Measurements from ENCODE around the gene GET4. TPM values are rescaled to one million over a fixed set of nuclear protein-coding genes. Genes with fewer than 3 reads are reported as not detected.

The GET4 gene
- total RNA-seq, 2 donors from 2014 or later: 34.8 to 42.2 TPM

DNA sequence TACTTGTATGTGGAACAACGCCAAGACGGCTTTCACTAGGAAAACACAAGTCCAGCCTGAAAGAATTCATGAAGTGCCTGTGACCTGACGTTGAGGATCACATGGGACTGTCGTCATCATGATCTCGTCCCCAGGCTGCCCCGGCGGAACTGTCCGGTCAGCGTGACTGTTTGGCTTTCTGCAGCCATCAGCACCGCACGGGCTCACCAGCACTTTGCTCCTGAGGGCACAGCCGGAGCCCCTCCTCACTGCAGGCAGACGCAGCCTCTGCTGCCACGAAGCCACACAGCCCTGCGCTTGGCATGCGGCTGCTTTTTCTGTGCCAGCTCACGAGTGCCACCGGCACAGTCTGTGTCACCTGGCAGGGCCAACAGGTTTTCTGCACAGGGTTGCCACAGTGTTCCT, 9.4 kb upstream of the GET4 start:
- DNase-seq (peak in 2 of 4 donors; percentile 47 to 52), ATAC-seq (peak; percentile 30)
- intact Hi-C loops (cut with DNase I): no loop called here
- WGBS, 2 donors: 69 to 87% methylated on average over 15 to 18 of the region's 18 CpGs
- no peaks in the 10 kb centered on the region for H3K27me3 ChIP-seq
- TF ChIP-seq POLR2A (IDR thresholded peaks at IDR 0.05): no peak
- TF ChIP-seq, protein P1, sequence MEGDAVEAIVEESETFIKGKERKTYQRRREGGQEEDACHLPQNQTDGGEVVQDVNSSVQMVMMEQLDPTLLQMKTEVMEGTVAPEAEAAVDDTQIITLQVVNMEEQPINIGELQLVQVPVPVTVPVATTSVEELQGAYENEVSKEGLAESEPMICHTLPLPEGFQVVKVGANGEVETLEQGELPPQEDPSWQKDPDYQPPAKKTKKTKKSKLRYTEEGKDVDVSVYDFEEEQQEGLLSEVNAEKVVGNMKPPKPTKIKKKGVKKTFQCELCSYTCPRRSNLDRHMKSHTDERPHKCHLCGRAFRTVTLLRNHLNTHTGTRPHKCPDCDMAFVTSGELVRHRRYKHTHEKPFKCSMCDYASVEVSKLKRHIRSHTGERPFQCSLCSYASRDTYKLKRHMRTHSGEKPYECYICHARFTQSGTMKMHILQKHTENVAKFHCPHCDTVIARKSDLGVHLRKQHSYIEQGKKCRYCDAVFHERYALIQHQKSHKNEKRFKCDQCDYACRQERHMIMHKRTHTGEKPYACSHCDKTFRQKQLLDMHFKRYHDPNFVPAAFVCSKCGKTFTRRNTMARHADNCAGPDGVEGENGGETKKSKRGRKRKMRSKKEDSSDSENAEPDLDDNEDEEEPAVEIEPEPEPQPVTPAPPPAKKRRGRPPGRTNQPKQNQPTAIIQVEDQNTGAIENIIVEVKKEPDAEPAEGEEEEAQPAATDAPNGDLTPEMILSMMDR (IDR thresholded peaks at IDR 0.05): no peak
- H3K9me3 ChIP-seq: no peaks in the 10 kb centered on the region
- H3K36me3 ChIP-seq (replicated peaks in 1 of 2; ENCODE audit: insufficient read depth in 1 of 2, low read depth in 2 of 2): peaks cover 1 to 19% of the 10 kb centered on the region in 2 donors
- no peak overlapping the region for H3K4me3 ChIP-seq
- H3K27ac ChIP-seq: peak overlapping the region in 2 of 4 donors; percentile 6 to 38
- H3K4me1 ChIP-seq: no peaks in the 10 kb centered on the region

DNA sequence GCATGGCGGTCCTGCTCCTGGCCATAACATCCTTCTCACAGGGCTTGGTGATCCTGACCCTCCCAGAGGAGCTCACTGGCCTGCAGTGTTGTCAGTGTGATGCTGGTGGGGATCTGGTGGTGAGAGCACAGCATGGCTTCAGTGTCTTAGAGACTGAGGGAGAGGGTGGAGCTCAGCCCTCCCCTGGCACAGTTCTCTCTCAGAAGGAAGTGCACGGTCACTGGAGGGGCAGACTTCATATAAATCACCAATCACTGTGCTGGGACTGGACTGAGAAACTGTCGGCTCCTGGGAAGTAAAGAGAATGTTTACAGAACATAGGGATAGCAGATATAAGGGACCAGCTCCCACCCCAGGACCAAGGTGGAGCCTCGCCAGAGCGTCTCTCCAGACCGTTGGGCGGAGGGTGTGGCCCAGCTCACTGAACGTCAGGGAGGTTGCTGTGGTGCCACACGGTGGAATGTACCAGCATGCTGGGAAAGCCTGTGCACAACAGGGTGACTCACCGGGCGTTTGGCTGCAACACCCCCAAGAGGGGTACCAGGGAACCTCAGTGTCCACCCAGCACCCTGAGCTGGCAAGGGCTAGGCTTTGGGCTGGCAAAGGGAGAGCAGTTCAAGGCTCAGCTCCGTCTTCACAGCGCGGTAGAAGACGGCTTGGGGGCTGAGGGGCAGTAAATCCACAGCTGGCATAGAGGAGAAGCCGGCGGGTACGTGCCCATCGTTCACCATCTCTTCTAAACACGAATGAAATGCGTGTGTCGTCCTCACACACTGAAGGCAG, 8.8 kb upstream of the GET4 start:
- intact Hi-C loops (cut with DNase I): no loop called here
- no peaks in the 10 kb centered on the region for H3K27me3 ChIP-seq
- H3K4me3 ChIP-seq: no peak overlapping the region
- H3K36me3 ChIP-seq (replicated peaks in 1 of 2; ENCODE audit: insufficient read depth in 1 of 2, low read depth in 2 of 2): peaks cover 0 to 14% of the 10 kb centered on the region in 2 donors
- H3K4me1 ChIP-seq: no peaks in the 10 kb centered on the region
- peak overlapping the region in 3 of 4 donors; percentile 6 to 38 (median 25) for H3K27ac ChIP-seq
- H3K9me3 ChIP-seq: no peaks in the 10 kb centered on the region
- WGBS, 2 donors: 77 to 79% methylated on average over 12 to 22 of the region's 22 CpGs
- ATAC-seq (peak; percentile 16), DNase-seq (no peak)
- TF ChIP-seq, protein P1 (IDR thresholded peaks at IDR 0.05): no peak
- no peak for TF ChIP-seq POLR2A (IDR thresholded peaks at IDR 0.05)

DNA sequence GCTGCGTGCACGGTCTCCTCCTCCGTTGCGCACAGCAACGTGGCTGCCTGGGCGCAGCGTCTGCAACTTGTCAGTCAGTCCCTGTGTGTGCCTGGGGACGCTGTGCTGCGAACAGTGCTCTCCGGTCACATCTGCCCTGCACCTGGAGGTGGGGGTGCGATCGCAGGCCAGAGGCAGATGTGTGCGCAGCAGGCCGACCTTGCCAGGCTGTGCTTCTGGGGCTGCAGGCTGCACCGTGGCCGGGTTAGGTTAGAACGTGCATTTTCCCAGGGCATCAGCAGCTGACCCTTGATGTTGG, 8.2 kb upstream of the GET4 start:
- Histone ChIP-seq H3K27me3 (no peaks in the 10 kb centered on the region), H3K9me3 (no peaks in the 10 kb centered on the region), H3K4me3 (no peak overlapping the region), H3K36me3 (replicated peaks in 1 of 2; ENCODE audit: insufficient read depth in 1 of 2, low read depth in 2 of 2) (peaks cover 0 to 14% of the 10 kb centered on the region in 2 donors), H3K27ac (peak overlapping the region in 1 of 4 donors; percentile 25), H3K4me1 (peaks cover 2% of the 10 kb centered on the region)
- 91% methylated on average over 17 of the region's 17 CpGs; no CpG with 5 or more reads in 1 of the 2 donors for WGBS, 2 donors
- no peak for DNase-seq
- intact Hi-C loops (cut with DNase I): no loop called here
- no peak for ATAC-seq
- TF ChIP-seq, protein P1 (IDR thresholded peaks at IDR 0.05): no peak
- no peak for TF ChIP-seq POLR2A (IDR thresholded peaks at IDR 0.05)

DNA sequence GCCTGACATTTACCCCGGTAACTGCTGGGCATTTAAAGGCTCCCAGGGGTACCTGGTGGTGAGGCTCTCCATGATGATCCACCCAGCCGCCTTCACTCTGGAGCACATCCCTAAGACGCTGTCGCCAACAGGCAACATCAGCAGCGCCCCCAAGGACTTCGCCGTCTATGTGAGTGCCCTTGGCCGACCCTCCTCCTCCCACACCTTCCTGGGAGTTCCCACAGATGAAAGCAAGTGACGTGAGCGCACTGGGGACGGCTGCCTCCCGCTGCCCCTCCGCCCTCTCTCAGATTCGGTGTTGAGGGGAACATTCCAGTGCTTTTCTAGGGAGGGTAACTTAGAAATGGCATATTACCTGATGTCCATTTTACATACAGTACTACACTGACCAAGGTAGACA, 7.0 kb upstream of the GET4 start:
- Histone ChIP-seq H3K4me1 (peaks cover 14% of the 10 kb centered on the region), H3K36me3 (replicated peaks in 1 of 2; ENCODE audit: insufficient read depth in 1 of 2, low read depth in 2 of 2) (peaks cover 0 to 14% of the 10 kb centered on the region in 2 donors), H3K27ac (no peak overlapping the region), H3K9me3 (no peaks in the 10 kb centered on the region), H3K27me3 (no peaks in the 10 kb centered on the region), H3K4me3 (no peak overlapping the region)
- no peak for TF ChIP-seq POLR2A (IDR thresholded peaks at IDR 0.05)
- TF ChIP-seq, protein P1 (IDR thresholded peaks at IDR 0.05): no peak
- WGBS, 2 donors: 90 to 91% methylated on average over 14 of the region's 14 CpGs
- no peak for ATAC-seq
- DNase-seq: no peak
- intact Hi-C loops (cut with DNase I): no loop called here

Data from body of pancreas (tissue), 4 donors.